Neural crest cell (in vitro differentiated cells): Measurements from ENCODE around the gene TEX28. TPM values are rescaled to one million over a fixed set of nuclear protein-coding genes. Genes with fewer than 3 reads are reported as not detected.

Source experiments
- DNase-seq: peaks from one replicate; pipeline ENCODE4 v3.0.0; 2021; ENCODE audit warnings: low read depth, mixed read lengths, low spot score
- H3K27ac Mint-ChIP-seq: one replicate; pipeline ENCODE4 v1.8.0; 2021; ENCODE audit warnings: mild to moderate bottlenecking, mixed read lengths; ENCODE audit not compliant: unreplicated experiment
- H3K27me3 Mint-ChIP-seq: 2 replicates; pipeline ENCODE4 v1.8.0; 2021; ENCODE audit warnings: low read depth, mild to moderate bottlenecking, mixed read lengths
- H3K36me3 Mint-ChIP-seq: 2 replicates; pipeline ENCODE4 v1.8.0; 2021; ENCODE audit warnings: low read depth, mild to moderate bottlenecking, mixed read lengths
- H3K4me1 Mint-ChIP-seq: 2 replicates; pipeline ENCODE4 v1.8.0; 2021; ENCODE audit warnings: mixed read lengths
- H3K4me3 Mint-ChIP-seq: one replicate; pipeline ENCODE4 v1.8.0; 2021; ENCODE audit warnings: mild to moderate bottlenecking, mixed read lengths
- H3K9me3 Mint-ChIP-seq: 2 replicates; pipeline ENCODE4 v1.8.0; 2021; ENCODE audit warnings: mixed read lengths
- total RNA-seq: library from RNA; stranded (reverse); gene quantifications from 2 replicates; pipeline ENCODE4 v1.2.1, GENCODE V29; 2021
- TF ChIP-seq, protein P1 (sequence below): fragments of 200-600 bp; sonication (generic); conservative IDR thresholded peaks from 2 replicates; pipeline ENCODE4 v1.5.0; 2021; ENCODE audit warnings: antibody characterized with exemption, mild to moderate bottlenecking

TEX28 gene
- total RNA-seq, 1 donor from 2014 or later, result not detected

DNA sequence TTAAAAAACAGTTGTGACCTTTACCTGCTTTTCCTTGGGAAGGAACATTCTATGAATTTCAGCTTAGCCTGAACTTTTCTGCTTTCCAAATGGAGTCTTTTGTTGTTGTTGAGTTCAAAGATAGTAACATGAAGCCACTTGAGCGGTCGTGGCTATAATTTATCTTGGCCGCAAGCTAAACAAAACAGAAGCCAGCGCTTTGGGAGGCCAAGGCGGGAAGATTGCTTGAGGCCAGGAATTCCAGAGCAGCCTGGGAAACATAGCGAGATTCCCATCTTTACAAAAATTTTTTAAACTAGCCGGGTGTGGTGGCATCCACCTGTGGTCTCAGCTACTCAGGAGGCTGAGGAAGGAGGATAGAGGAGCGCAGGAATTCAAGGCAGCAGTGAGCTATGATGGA, 30.6 kb upstream of the TEX28 start:
- TF ChIP-seq, protein P1, sequence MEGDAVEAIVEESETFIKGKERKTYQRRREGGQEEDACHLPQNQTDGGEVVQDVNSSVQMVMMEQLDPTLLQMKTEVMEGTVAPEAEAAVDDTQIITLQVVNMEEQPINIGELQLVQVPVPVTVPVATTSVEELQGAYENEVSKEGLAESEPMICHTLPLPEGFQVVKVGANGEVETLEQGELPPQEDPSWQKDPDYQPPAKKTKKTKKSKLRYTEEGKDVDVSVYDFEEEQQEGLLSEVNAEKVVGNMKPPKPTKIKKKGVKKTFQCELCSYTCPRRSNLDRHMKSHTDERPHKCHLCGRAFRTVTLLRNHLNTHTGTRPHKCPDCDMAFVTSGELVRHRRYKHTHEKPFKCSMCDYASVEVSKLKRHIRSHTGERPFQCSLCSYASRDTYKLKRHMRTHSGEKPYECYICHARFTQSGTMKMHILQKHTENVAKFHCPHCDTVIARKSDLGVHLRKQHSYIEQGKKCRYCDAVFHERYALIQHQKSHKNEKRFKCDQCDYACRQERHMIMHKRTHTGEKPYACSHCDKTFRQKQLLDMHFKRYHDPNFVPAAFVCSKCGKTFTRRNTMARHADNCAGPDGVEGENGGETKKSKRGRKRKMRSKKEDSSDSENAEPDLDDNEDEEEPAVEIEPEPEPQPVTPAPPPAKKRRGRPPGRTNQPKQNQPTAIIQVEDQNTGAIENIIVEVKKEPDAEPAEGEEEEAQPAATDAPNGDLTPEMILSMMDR, result no peak
- H3K9me3 Mint-ChIP-seq, result no peaks in the 10 kb centered on the region
- no peak for DNase-seq
- no peaks in the 10 kb centered on the region for H3K27me3 Mint-ChIP-seq
- no peaks in the 10 kb centered on the region for H3K36me3 Mint-ChIP-seq
- H3K4me1 Mint-ChIP-seq, result peaks cover 12% of the 10 kb centered on the region
- H3K4me3 Mint-ChIP-seq, result no peak overlapping the region
- no peak overlapping the region for H3K27ac Mint-ChIP-seq

DNA sequence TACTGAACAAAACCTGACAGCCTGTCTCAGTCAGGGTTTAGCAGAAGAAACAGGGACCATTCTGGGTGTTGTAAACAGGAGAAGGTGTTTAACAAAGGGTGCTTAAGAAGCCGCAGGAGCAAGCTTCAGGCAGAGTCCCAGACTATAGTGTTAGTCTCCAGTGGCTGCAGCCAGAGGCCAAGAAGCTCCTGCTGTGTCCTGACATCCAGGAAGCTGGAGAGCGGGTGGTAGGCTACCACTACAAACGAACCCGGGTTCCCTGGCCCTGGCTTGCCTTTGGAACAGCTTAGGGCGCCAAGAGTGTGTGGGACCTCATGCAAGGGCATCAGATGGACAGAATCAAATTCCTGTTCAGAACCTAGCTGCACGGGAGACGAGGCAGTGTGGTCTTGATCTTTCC, 28.6 kb upstream of the TEX28 start:
- DNase-seq, result no peak

DNA sequence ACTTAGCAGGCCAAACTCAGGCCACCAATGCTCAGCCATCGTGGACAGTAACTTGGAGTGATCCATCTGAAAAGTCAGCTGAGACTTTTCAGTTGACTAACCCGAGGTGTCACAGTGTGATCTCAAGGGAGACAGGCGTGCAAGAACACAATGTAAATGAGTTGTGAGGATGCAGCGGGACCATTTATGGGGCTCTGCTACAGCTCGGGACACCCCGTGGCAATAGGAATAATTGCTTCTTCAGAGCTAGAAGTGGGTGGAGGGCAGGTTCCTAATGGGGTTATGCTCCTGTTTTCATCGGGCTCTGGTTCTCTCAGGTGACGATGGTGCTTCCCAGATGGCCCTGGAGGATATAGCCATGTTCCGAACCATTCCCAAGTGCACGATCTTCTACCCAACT, 28.0 kb upstream of the TEX28 start:
- no peaks in the 10 kb centered on the region for H3K36me3 Mint-ChIP-seq
- TF ChIP-seq, protein P1, result no peak
- no peak overlapping the region for H3K27ac Mint-ChIP-seq
- no peak for DNase-seq
- H3K4me1 Mint-ChIP-seq, result peaks cover 8% of the 10 kb centered on the region
- peaks cover 2% of the 10 kb centered on the region for H3K27me3 Mint-ChIP-seq
- no peak overlapping the region for H3K4me3 Mint-ChIP-seq
- no peaks in the 10 kb centered on the region for H3K9me3 Mint-ChIP-seq

More for the DNA sequence above, 28.6 kb upstream of the TEX28 start:
- Mint-ChIP-seq H3K4me1 (peaks cover 8% of the 10 kb centered on the region), H3K27me3 (peaks cover 2% of the 10 kb centered on the region), H3K27ac (no peak overlapping the region), H3K9me3 (no peaks in the 10 kb centered on the region), H3K36me3 (no peaks in the 10 kb centered on the region), H3K4me3 (no peak overlapping the region)
- TF ChIP-seq, protein P1, result no peak

DNA sequence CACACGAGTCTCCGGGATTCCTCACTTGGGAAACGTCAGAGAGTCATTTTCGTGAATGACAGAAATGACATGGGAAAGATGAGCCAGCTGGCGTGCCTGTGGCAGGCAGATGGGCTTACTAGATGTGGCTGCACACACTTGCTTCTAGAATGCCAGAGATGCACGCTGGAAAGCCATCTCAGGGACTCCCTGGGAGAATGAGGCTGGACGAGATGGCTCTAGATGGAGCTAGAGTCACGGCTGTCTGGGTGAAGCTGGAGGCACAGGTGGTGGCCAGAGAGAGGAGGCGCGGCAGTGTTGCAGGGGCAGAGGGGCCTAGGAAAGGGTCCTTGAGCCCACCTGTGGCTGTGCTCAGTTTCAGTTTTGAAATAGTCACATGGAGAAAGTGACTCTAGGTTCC, 26.7 kb upstream of the TEX28 start:
- peaks cover 2% of the 10 kb centered on the region for H3K27me3 Mint-ChIP-seq
- no peak overlapping the region for H3K27ac Mint-ChIP-seq
- H3K9me3 Mint-ChIP-seq, result no peaks in the 10 kb centered on the region
- DNase-seq, result no peak
- H3K4me3 Mint-ChIP-seq, result no peak overlapping the region
- no peaks in the 10 kb centered on the region for H3K36me3 Mint-ChIP-seq
- H3K4me1 Mint-ChIP-seq, result peaks cover 11% of the 10 kb centered on the region
- TF ChIP-seq, protein P1, result no peak

DNA sequence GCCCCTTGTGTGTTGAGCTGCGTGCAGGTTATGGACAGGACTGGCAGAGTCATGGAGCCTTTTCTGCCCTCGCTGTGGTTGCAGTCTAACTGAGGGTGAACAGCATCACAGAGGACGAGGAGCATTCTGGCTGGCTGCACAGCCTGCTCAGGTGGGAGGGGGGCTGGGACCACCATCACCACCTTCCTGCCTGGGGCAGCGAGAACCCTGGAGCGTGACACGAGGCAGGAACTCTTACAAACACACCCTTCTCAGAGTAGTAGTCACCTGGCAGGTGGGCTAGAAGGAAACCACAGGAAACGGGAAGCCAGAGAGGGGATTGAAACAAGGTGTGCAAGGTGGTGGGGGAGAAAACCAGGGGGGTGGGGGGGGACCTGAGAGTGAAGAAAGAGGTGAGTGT, 26.2 kb upstream of the TEX28 start:
- no peak overlapping the region for H3K27ac Mint-ChIP-seq
- H3K27me3 Mint-ChIP-seq, result peaks cover 2% of the 10 kb centered on the region
- no peak for DNase-seq
- H3K4me3 Mint-ChIP-seq, result no peak overlapping the region
- no peaks in the 10 kb centered on the region for H3K36me3 Mint-ChIP-seq
- TF ChIP-seq, protein P1, result no peak
- no peaks in the 10 kb centered on the region for H3K9me3 Mint-ChIP-seq
- H3K4me1 Mint-ChIP-seq, result peaks cover 11% of the 10 kb centered on the region

DNA sequence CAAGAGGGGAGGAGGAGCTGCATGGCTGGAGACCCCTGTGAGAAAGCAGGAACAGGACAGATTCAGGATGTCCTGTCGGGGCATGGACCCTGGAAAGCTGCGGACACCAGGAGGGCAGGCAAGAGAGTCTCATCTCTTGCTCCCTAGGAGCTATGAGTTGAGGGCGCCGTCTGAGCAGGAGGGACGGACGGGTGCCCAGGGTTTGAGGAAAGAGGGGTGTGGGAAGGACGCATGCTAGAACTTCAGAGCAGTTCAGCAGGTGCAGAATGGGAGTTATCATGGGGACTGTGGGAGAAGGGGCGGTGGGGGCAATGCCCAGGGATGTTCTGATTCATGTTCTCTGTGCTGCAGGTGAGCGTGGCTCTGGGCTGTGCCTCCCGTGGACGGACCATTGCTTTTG, 25.5 kb upstream of the TEX28 start:
- TF ChIP-seq, protein P1, result no peak
- Mint-ChIP-seq H3K36me3 (no peaks in the 10 kb centered on the region), H3K9me3 (no peaks in the 10 kb centered on the region), H3K4me3 (no peak overlapping the region), H3K27me3 (peaks cover 2% of the 10 kb centered on the region), H3K4me1 (peaks cover 8% of the 10 kb centered on the region), H3K27ac (no peak overlapping the region)
- no peak for DNase-seq
